EL (cell line): ENCODE measurements around the gene CD37.
A peak's percentile ranks its signal among the peaks of the same experiment; 100 is the strongest.

Source experiments
- DNase-seq: peaks from one replicate; pipeline ENCODE4 v3.0.0-alpha.2; 2016

CD37 gene

GRCh38 chr19:49383599-49383998 lies 48.4 kb downstream of the CD37 start:
- DNase-seq: no peak

GRCh38 chr19:49387936-49388372 lies 52.7 kb downstream of the CD37 start, which contains the start of gene KASH5:
Gene KASH5 (plus strand): TSS chr19:49388249. CDS start chr19:49390884, 2,635 bp downstream.
- DNase-seq: peak; percentile 15

- no peak for DNase-seq
These were observed 54.2 kb downstream of the CD37 start for GRCh38 chr19:49389406-49389805.
